ENCODE results near the gene NTSR1. TPM values are rescaled to one million over a fixed set of nuclear protein-coding genes. Genes with fewer than 3 reads are reported as not detected.
A peak's percentile ranks its signal among the peaks of the same experiment; 100 is the strongest.

The NTSR1 gene
- total RNA-seq, 4 donors from 2014 or later, result 0.67 TPM; not detected in 3

- WGBS, 2 donors, result 62 to 71% methylated on average over 11 to 12 of the region's 33 CpGs
- Histone ChIP-seq H3K36me3 (no peaks in the 10 kb centered on the region), H3K27ac (no peak overlapping the region), H3K27me3 (no peaks in the 10 kb centered on the region), H3K9me3 (no peaks in the 10 kb centered on the region), H3K4me1 (no peaks in the 10 kb centered on the region), H3K4me3 (replicated peaks in 1 of 3) (no peak overlapping the region)
- no peak for DNase-seq
- TF ChIP-seq POLR2A (IDR thresholded peaks at IDR 0.05) (no peak), CTCF (IDR thresholded peaks at IDR 0.05) (no peak)
- intact Hi-C loops (cut with DNase I), result loop anchor here (5.0 kb wide), 1 partner anchor 141 kb away; no protein-coding TSS in a partner anchor
These were observed 42.6 kb upstream of the NTSR1 start for GRCh38 chr20:62665826-62666735.

GRCh38 chr20:62666736-62667529 is 41.7 kb upstream of the NTSR1 start:
- Histone ChIP-seq H3K27me3 (no peaks in the 10 kb centered on the region), H3K4me1 (no peaks in the 10 kb centered on the region), H3K27ac (no peak overlapping the region), H3K4me3 (replicated peaks in 1 of 3) (no peak overlapping the region), H3K9me3 (no peaks in the 10 kb centered on the region), H3K36me3 (no peaks in the 10 kb centered on the region)
- intact Hi-C loops (cut with DNase I), result loop anchor here (5.0 kb wide), 1 partner anchor 140 kb away; no protein-coding TSS in a partner anchor
- WGBS, 2 donors, result 45 to 54% methylated on average over 21 to 27 of the region's 27 CpGs
- DNase-seq, result peak; percentile 17 to 33
- TF ChIP-seq CTCF (IDR thresholded peaks at IDR 0.05) (no peak), POLR2A (IDR thresholded peaks at IDR 0.05) (no peak)

- Histone ChIP-seq H3K4me1 (no peaks in the 10 kb centered on the region), H3K27me3 (no peaks in the 10 kb centered on the region), H3K4me3 (replicated peaks in 1 of 3) (no peak overlapping the region), H3K36me3 (no peaks in the 10 kb centered on the region), H3K9me3 (no peaks in the 10 kb centered on the region), H3K27ac (no peak overlapping the region)
- DNase-seq, result no peak
- 68 to 71% methylated on average over 19 of the region's 30 CpGs for WGBS, 2 donors
- TF ChIP-seq POLR2A (IDR thresholded peaks at IDR 0.05) (no peak), CTCF (IDR thresholded peaks at IDR 0.05) (no peak)
- intact Hi-C loops (cut with DNase I), result loop anchor here (5.0 kb wide), 1 partner anchor 140 kb away; no protein-coding TSS in a partner anchor
These were observed 40.9 kb upstream of the NTSR1 start for GRCh38 chr20:62667530-62668440.

- Histone ChIP-seq H3K27ac (no peak overlapping the region), H3K36me3 (no peaks in the 10 kb centered on the region), H3K9me3 (no peaks in the 10 kb centered on the region), H3K27me3 (no peaks in the 10 kb centered on the region), H3K4me1 (no peaks in the 10 kb centered on the region), H3K4me3 (replicated peaks in 1 of 3) (no peak overlapping the region)
- peak; percentile 75 to 76 for DNase-seq
- 30 to 31% methylated on average over 6 of the region's 13 CpGs for WGBS, 2 donors
- TF ChIP-seq POLR2A (IDR thresholded peaks at IDR 0.05) (no peak), CTCF (IDR thresholded peaks at IDR 0.05) (peak; percentile 51 to 92 (median 80))
- intact Hi-C loops (cut with DNase I), result loop anchor here (5.0 kb wide), 1 partner anchor 139 kb away; no protein-coding TSS in a partner anchor
These were observed 40.1 kb upstream of the NTSR1 start for GRCh38 chr20:62668441-62669027.
